GM21423 (cell line): ENCODE data around the gene TFB1M.

ENCODE experiments used
- ATAC-seq: cut with Tn5 transposase; IDR thresholded peaks from one replicate; pipeline ENCODE4 v1.9.1; 2021; ENCODE audit warnings: mild to moderate bottlenecking, moderate library complexity; ENCODE audit not compliant: unreplicated experiment

TFB1M gene

GRCh38 chr6:155213611-155214372 is 100.5 kb downstream of the TFB1M start:
- no peak for ATAC-seq

- ATAC-seq, result no peak
These were observed 101.5 kb downstream of the TFB1M start for GRCh38 chr6:155212616-155213380.

GRCh38 chr6:155212106-155212505 is 102.2 kb downstream of the TFB1M start:
- ATAC-seq, result no peak

DNA sequence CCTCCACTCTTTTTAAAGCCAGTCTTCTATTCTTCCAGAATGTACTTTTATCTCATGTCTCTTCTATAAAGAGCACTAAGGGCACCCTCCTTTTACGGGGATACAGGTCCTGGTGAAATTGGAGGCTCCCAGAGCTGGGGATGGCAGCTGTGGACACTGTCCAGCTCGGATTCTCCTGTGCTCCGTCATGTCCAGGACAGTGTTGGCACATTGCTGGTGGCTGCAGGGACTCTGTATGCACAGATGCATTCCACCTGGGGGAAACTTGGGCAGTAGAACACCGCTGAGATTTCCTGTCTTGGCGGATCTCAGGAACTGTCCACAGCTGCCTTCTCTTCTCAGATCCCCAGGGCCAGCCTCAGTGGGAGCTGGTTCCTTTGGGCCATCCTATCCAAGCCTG is 107.1 kb downstream of the TFB1M start:
- no peak for ATAC-seq
